Type B pancreatic cell (in vitro differentiated cells): Measurements from ENCODE around the gene FCN2. TPM values are rescaled to one million over a fixed set of nuclear protein-coding genes. Genes with fewer than 3 reads are reported as not detected.

ENCODE experiments used
- DNase-seq: peaks from one replicate; pipeline ENCODE4 v3.0.0; 2021; ENCODE audit warnings: mixed read lengths; ENCODE audit not compliant: unreplicated experiment; ENCODE audit errors: extremely low spot score
- H3K27ac Mint-ChIP-seq: 2 replicates; pipeline ENCODE4 v1.8.0; 2021; ENCODE audit warnings: mild to moderate bottlenecking, mixed read lengths
- H3K27me3 Mint-ChIP-seq: 2 replicates; pipeline ENCODE4 v1.8.0; 2021; ENCODE audit warnings: mixed read lengths
- H3K36me3 Mint-ChIP-seq: 2 replicates; pipeline ENCODE4 v1.8.0; 2021; ENCODE audit warnings: mixed read lengths
- H3K4me1 Mint-ChIP-seq: one replicate; pipeline ENCODE4 v1.8.0; 2021; ENCODE audit warnings: mixed read lengths; ENCODE audit not compliant: unreplicated experiment
- H3K4me3 Mint-ChIP-seq: 2 replicates; pipeline ENCODE4 v1.8.0; 2021; ENCODE audit warnings: mild to moderate bottlenecking, mixed read lengths
- H3K9me3 Mint-ChIP-seq: 2 replicates; pipeline ENCODE4 v1.8.0; 2021; ENCODE audit warnings: mixed read lengths
- total RNA-seq: library from RNA; stranded (reverse); gene quantifications from 2 replicates; pipeline ENCODE4 v1.2.1, GENCODE V29; 2021; ENCODE audit warnings: low replicate concordance
- TF ChIP-seq, protein P1 (sequence below): fragments of 200-600 bp; sonication (generic); conservative IDR thresholded peaks from 2 replicates; pipeline ENCODE4 v1.5.0; 2021; ENCODE audit warnings: antibody characterized with exemption, mild to moderate bottlenecking

Gene FCN2
- total RNA-seq, 1 donor from 2014 or later, result not detected

DNA sequence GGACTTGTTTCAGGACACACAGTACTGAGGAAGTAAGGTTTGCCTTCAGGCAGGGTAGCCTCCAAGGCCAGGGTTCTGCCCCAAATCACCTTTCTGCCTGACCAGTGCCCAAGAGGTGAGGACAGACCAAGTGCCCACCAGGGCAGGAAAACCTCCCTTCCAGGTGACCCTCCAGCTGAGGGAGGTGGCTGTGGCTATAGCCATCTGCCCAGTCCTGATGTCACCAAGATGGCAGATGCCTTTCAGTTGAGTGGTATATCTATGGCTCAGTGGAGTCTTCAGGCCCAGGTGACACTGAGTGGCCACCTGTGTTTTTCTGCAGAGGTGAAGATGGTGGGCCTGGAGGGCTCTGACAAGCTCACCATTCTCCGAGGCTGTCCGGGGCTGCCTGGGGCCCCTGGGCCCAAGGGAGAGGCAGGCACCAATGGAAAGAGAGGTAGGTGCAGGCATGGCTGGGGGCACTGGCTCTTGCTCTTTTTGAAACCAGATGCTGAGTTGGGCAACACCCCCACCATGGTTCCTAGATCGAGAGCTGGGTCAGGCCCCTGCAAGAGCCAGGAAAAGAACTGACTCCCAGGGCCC is 1.7 kb downstream of the FCN2 start:
- H3K27ac Mint-ChIP-seq, result no peak overlapping the region
- DNase-seq, result no peak
- TF ChIP-seq, protein P1, sequence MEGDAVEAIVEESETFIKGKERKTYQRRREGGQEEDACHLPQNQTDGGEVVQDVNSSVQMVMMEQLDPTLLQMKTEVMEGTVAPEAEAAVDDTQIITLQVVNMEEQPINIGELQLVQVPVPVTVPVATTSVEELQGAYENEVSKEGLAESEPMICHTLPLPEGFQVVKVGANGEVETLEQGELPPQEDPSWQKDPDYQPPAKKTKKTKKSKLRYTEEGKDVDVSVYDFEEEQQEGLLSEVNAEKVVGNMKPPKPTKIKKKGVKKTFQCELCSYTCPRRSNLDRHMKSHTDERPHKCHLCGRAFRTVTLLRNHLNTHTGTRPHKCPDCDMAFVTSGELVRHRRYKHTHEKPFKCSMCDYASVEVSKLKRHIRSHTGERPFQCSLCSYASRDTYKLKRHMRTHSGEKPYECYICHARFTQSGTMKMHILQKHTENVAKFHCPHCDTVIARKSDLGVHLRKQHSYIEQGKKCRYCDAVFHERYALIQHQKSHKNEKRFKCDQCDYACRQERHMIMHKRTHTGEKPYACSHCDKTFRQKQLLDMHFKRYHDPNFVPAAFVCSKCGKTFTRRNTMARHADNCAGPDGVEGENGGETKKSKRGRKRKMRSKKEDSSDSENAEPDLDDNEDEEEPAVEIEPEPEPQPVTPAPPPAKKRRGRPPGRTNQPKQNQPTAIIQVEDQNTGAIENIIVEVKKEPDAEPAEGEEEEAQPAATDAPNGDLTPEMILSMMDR, result no peak
- H3K4me3 Mint-ChIP-seq, result no peak overlapping the region
- no peaks in the 10 kb centered on the region for H3K4me1 Mint-ChIP-seq
- H3K9me3 Mint-ChIP-seq, result no peaks in the 10 kb centered on the region
- H3K27me3 Mint-ChIP-seq, result peaks cover 8% of the 10 kb centered on the region
- no peaks in the 10 kb centered on the region for H3K36me3 Mint-ChIP-seq

DNA sequence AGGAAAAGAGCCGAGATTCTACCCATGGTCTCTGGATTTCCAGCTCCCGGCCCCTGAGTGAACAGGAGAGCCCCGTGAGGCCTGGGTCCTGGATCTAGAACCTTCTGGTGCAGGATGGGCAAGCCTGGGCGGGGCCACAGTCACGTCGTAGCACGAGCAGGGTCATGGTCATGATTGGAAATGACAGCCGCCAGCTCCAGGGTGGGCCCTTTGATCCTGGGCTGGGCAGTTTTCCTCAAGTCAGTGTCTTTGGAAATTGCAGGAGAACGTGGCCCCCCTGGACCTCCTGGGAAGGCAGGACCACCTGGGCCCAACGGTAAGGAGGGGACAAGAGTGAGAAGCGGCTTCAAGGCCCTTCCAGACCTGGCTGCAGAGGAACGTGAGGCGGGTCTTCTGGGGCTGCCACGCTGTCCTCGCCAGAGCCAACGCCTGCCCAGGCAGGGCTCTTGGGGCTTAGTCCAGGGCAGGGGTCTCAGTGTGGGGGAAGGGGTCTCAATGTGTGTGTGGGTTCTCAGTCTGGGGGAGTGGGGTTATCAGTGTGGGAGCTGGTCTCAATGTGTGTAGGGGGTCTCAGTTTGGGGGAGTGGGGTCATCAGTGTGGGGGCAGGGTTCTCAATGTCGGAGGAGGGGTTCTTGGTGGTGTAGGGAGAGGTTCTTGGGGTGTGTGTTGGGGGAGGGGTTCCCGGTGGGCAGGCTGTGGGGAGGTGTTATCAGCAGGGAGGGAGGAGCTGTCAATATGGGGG is 2.6 kb downstream of the FCN2 start:
- DNase-seq, result no peak
- Mint-ChIP-seq H3K36me3 (no peaks in the 10 kb centered on the region), H3K27ac (no peak overlapping the region), H3K27me3 (peaks cover 8% of the 10 kb centered on the region), H3K4me3 (no peak overlapping the region), H3K9me3 (no peaks in the 10 kb centered on the region), H3K4me1 (no peaks in the 10 kb centered on the region)
- TF ChIP-seq, protein P1, result no peak

DNA sequence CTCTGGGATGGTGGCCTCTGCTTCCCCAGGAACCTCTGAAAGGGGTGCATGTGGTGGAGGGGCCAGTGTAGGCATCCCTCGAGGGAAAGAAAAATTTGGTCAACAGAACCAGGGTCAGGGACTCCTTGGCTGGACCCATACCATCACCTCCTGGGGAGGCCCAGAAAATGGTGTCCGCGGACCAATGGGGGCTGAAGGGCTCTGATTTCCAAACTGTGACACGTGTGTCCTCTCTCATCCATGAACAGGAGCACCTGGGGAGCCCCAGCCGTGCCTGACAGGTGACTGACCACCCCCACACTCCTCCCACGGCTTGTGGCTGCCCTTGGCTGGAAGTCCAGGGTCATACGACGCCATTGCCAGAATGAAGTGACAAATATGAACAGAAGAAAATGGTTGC is 3.9 kb downstream of the FCN2 start:
- TF ChIP-seq, protein P1, result no peak
- H3K4me3 Mint-ChIP-seq, result no peak overlapping the region
- peaks cover 8% of the 10 kb centered on the region for H3K27me3 Mint-ChIP-seq
- DNase-seq, result no peak
- no peaks in the 10 kb centered on the region for H3K9me3 Mint-ChIP-seq
- no peaks in the 10 kb centered on the region for H3K4me1 Mint-ChIP-seq
- no peak overlapping the region for H3K27ac Mint-ChIP-seq
- H3K36me3 Mint-ChIP-seq, result no peaks in the 10 kb centered on the region

DNA sequence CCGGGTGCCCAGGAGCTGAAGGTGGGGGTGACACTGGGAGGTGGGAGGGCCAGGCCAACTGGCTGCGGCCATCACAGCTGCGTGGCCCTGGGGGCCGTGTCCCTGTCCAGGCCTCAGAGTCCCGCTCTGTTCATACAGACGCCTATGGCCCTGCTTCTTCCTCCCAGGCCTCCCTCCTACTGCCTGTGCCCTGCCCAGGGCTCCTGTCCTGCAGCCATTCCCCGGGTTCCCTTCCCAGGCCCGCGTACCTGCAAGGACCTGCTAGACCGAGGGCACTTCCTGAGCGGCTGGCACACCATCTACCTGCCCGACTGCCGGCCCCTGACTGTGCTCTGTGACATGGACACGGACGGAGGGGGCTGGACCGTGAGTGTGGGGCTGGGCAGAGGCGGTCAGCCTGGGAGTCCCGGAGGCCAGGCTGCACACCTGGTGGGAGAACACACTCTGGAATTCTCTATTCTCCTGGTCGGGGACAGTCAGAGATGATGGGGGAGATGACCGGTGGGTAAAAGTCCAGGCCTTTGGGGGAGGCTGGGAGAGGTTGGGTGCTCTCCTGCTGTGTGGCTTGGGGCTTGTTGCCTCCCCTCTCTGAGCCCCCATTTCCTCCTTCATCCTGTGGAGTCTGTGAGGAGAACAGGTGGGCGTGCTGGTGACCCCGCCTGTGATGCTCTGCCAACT is 4.5 kb downstream of the FCN2 start:
- H3K4me3 Mint-ChIP-seq, result no peak overlapping the region
- no peaks in the 10 kb centered on the region for H3K36me3 Mint-ChIP-seq
- no peaks in the 10 kb centered on the region for H3K4me1 Mint-ChIP-seq
- no peak overlapping the region for H3K27ac Mint-ChIP-seq
- DNase-seq, result no peak
- no peaks in the 10 kb centered on the region for H3K9me3 Mint-ChIP-seq
- H3K27me3 Mint-ChIP-seq, result peaks cover 7% of the 10 kb centered on the region
- TF ChIP-seq, protein P1, result no peak

DNA sequence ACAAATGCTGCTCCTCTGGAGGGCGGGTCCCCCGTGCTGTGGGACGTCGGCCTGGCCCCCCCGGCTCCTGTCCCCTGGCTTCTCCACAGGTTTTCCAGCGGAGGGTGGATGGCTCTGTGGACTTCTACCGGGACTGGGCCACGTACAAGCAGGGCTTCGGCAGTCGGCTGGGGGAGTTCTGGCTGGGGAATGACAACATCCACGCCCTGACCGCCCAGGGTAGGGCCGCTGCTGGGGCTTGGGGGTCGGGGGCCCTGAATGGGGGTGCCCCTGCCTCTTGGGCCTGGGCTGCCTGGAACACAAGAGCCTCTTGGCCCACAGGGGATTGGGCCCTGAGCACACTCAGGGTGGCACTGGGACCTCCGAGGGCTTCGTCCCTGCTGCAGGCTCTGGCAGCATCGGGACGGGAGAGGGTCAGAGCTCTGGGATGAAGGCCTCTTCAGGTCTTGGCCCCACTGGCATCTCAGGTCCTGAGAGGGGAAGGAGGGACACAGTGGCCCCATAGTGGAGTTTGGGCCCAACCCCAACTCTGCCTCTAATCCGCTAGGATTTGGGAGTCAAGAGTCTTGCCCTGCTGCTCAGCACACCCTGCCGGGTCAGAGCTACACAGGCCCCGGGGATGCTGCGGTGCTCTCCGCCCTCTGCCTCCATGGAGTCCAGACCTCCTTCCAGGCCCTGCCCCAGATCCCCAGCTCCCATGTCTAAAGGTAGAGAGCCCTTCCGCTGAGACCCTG is 5.2 kb downstream of the FCN2 start:
- TF ChIP-seq, protein P1, result no peak
- Mint-ChIP-seq H3K27me3 (peaks cover 6% of the 10 kb centered on the region), H3K27ac (no peak overlapping the region), H3K4me3 (no peak overlapping the region), H3K4me1 (peaks cover 1% of the 10 kb centered on the region), H3K9me3 (no peaks in the 10 kb centered on the region), H3K36me3 (no peaks in the 10 kb centered on the region)
- no peak for DNase-seq
